SK-N-MC (cell line): ENCODE measurements around the gene SYT12.

Experiments used
- EZH2 ChIP-seq: fragments of 200-600 bp; sonication (generic); IDR thresholded peaks from one replicate; pipeline ENCODE4 v1.6.1; 2017; ENCODE audit warnings: antibody characterized with exemption
- POLR2AphosphoS5 ChIP-seq: IDR thresholded peaks from 2 replicates; pipeline ENCODE4 v1.6.1; 2012; ENCODE audit warnings: mild to moderate bottlenecking, low read depth, low read length, borderline replicate concordance

GRCh38 chr11:67079065-67079705, 56.3 kb downstream of the SYT12 start:
- TF ChIP-seq POLR2AphosphoS5 (no peak), EZH2 (no peak)
